SK-N-SH treated with all-trans-retinoic acid at 6 μM for 48 hours (cell line): ENCODE measurements around the gene FBXW11.

ENCODE experiments used
- ATAC-seq: fragments of 200-7000 bp; cut with Tn5 transposase; 3 replicates; pipeline ENCODE4 v1.9.1; 2020; ENCODE audit warnings: mild to moderate bottlenecking, moderate library complexity
- ARNTL ChIP-seq: fragments of 450-650 bp; formaldehyde crosslinking; IDR thresholded peaks from 2 replicates; pipeline ENCODE4 v1.5.0; 2020; ENCODE audit warnings: low read depth, mild to moderate bottlenecking, moderate library complexity, borderline replicate concordance
- BACH2 ChIP-seq: fragments of 250-450 bp; sonication (Bioruptor Pico); IDR thresholded peaks from 2 replicates; pipeline ENCODE4 v1.9.0; 2021; ENCODE audit warnings: mild to moderate bottlenecking, borderline replicate concordance
- CSDC2 ChIP-seq: fragments of 250-450 bp; sonication (Bioruptor Pico); IDR thresholded peaks from 2 replicates; pipeline ENCODE4 v1.5.0; 2020; ENCODE audit warnings: mild to moderate bottlenecking, moderate library complexity
- ESRRG ChIP-seq: fragments of 250-450 bp; sonication (Bioruptor Pico); IDR thresholded peaks from 2 replicates; pipeline ENCODE4 v1.6.1; 2021; ENCODE audit warnings: mild to moderate bottlenecking
- ISL1 ChIP-seq: fragments of 250-450 bp; sonication (Bioruptor Pico); IDR thresholded peaks from 2 replicates; pipeline ENCODE4 v2.1.2; 2022; ENCODE audit warnings: mild to moderate bottlenecking, moderate library complexity
- OSR1 ChIP-seq: fragments of 250-450 bp; sonication (Bioruptor Pico); IDR thresholded peaks from 2 replicates; pipeline ENCODE4 v1.8.0; 2022; ENCODE audit warnings: moderate library complexity, mild to moderate bottlenecking, inconsistent platforms
- POU6F1 ChIP-seq: fragments of 250-450 bp; sonication (Bioruptor Pico); IDR thresholded peaks from 2 replicates; pipeline ENCODE4 v1.8.0; 2021; ENCODE audit warnings: low read depth, mild to moderate bottlenecking, moderate library complexity, borderline replicate concordance
- PPARA ChIP-seq: fragments of 250-450 bp; sonication (Bioruptor Pico); IDR thresholded peaks from 2 replicates; pipeline ENCODE4 v1.5.0; 2020; ENCODE audit warnings: mild to moderate bottlenecking, borderline replicate concordance
- RARB ChIP-seq: fragments of 250-450 bp; sonication (Bioruptor Pico); IDR thresholded peaks from 2 replicates; pipeline ENCODE4 v1.8.0; 2021; ENCODE audit warnings: mild to moderate bottlenecking, moderate library complexity
- SNAI2 ChIP-seq: fragments of 250-450 bp; sonication (Bioruptor Pico); IDR thresholded peaks from 2 replicates; pipeline ENCODE4 v1.5.0; 2020; ENCODE audit warnings: mild to moderate bottlenecking, moderate library complexity
- TCF4 ChIP-seq: fragments of 250-450 bp; sonication (Bioruptor Pico); IDR thresholded peaks from 2 replicates; pipeline ENCODE4 v1.8.0; 2021; ENCODE audit warnings: mild to moderate bottlenecking, moderate library complexity, borderline replicate concordance
- TOX ChIP-seq: fragments of 250-450 bp; sonication (Bioruptor Pico); IDR thresholded peaks from 2 replicates; pipeline ENCODE4 v1.8.0; 2021; ENCODE audit warnings: mild to moderate bottlenecking, moderate library complexity, borderline replicate concordance
- TSHZ2 ChIP-seq: fragments of 250-450 bp; sonication (Bioruptor Pico); IDR thresholded peaks from 2 replicates; pipeline ENCODE4 v1.5.0; 2020; ENCODE audit warnings: mild to moderate bottlenecking, moderate library complexity
- ZFP30 ChIP-seq: fragments of 450-650 bp; formaldehyde crosslinking; IDR thresholded peaks from 2 replicates; pipeline ENCODE4 v1.5.0; 2022; ENCODE audit warnings: mild to moderate bottlenecking, moderate library complexity
- ZNF565 ChIP-seq: fragments of 450-650 bp; formaldehyde crosslinking; conservative IDR thresholded peaks from 2 replicates; pipeline ENCODE4 v1.5.0; 2020; ENCODE audit warnings: low read depth, mild to moderate bottlenecking, moderate library complexity
- ZNF70 ChIP-seq: fragments of 450-650 bp; formaldehyde crosslinking; IDR thresholded peaks from 2 replicates; pipeline ENCODE4 v1.5.0; 2020; ENCODE audit warnings: mild to moderate bottlenecking, moderate library complexity
- ZNF8 ChIP-seq: fragments of 450-650 bp; formaldehyde crosslinking; IDR thresholded peaks from 2 replicates; pipeline ENCODE4 v1.5.0; 2020; ENCODE audit warnings: mild to moderate bottlenecking, moderate library complexity
- TF ChIP-seq, protein P1 (sequence below): fragments of 250-450 bp; sonication (Bioruptor Pico); IDR thresholded peaks from 2 replicates; pipeline ENCODE4 v1.5.1; 2021; ENCODE audit warnings: mild to moderate bottlenecking, moderate library complexity
- TF ChIP-seq, protein P2 (sequence below): fragments of 250-450 bp; sonication (Bioruptor Pico); IDR thresholded peaks from 2 replicates; pipeline ENCODE4 v1.5.1; 2020; ENCODE audit warnings: low read depth, mild to moderate bottlenecking, moderate library complexity
- TF ChIP-seq, protein P3 (sequence below): fragments of 250-450 bp; sonication (Bioruptor Pico); IDR thresholded peaks from 2 replicates; pipeline ENCODE4 v1.8.0; 2020; ENCODE audit warnings: mild to moderate bottlenecking, moderate library complexity, borderline replicate concordance

Gene FBXW11

DNA sequence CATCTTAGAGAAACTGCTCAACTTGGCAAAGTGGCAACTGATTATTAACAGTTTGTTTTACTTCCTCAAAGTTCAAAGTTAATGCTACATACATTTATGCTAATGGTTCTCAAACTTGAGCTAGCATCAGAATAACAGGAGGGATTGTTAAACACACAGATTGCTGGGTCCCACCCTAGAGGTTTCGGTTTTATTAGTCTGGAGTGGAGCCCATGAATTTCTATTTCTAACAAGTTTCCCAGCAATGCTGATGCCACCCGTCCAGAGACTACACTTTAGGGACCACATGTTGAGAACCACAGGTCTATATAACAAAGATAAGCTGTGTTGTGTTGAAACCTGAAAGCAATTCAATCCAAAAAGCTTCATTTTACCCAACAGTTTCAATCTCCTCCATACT is 95.3 kb downstream of the FBXW11 start:
- no peak for TF ChIP-seq TCF4
- TF ChIP-seq, all 23 proteins: peak for 0
- no peak for ATAC-seq

GRCh38 chr5:171908638-171909037 is 97.8 kb downstream of the FBXW11 start:
- no peak for ATAC-seq
- TF ChIP-seq SNAI2 (CRISPR knock-in tag) = no peak
- no peak for TF ChIP-seq CSDC2
- TF ChIP-seq ZNF565 (CRISPR knock-in tag) = no peak
- no peak for TF ChIP-seq ARNTL (CRISPR knock-in tag)
- TF ChIP-seq TSHZ2 (CRISPR knock-in tag) = no peak
- TF ChIP-seq, protein P1, sequence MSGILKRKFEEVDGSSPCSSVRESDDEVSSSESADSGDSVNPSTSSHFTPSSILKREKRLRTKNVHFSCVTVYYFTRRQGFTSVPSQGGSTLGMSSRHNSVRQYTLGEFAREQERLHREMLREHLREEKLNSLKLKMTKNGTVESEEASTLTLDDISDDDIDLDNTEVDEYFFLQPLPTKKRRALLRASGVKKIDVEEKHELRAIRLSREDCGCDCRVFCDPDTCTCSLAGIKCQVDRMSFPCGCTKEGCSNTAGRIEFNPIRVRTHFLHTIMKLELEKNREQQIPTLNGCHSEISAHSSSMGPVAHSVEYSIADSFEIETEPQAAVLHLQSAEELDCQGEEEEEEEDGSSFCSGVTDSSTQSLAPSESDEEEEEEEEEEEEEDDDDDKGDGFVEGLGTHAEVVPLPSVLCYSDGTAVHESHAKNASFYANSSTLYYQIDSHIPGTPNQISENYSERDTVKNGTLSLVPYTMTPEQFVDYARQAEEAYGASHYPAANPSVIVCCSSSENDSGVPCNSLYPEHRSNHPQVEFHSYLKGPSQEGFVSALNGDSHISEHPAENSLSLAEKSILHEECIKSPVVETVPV (CRISPR knock-in tag) = no peak
- no peak for TF ChIP-seq ISL1
- TF ChIP-seq ZNF8 (CRISPR knock-in tag) = no peak
- TF ChIP-seq ZNF70 (CRISPR knock-in tag) = no peak
- TF ChIP-seq TCF4 = no peak
- TF ChIP-seq PPARA = no peak
- TF ChIP-seq BACH2 (CRISPR knock-in tag) = no peak
- no peak for TF ChIP-seq OSR1 (CRISPR knock-in tag)
- TF ChIP-seq RARB (CRISPR knock-in tag) = no peak
- TF ChIP-seq ESRRG = no peak
- no peak for TF ChIP-seq POU6F1
- TF ChIP-seq TOX (CRISPR knock-in tag) = no peak

DNA sequence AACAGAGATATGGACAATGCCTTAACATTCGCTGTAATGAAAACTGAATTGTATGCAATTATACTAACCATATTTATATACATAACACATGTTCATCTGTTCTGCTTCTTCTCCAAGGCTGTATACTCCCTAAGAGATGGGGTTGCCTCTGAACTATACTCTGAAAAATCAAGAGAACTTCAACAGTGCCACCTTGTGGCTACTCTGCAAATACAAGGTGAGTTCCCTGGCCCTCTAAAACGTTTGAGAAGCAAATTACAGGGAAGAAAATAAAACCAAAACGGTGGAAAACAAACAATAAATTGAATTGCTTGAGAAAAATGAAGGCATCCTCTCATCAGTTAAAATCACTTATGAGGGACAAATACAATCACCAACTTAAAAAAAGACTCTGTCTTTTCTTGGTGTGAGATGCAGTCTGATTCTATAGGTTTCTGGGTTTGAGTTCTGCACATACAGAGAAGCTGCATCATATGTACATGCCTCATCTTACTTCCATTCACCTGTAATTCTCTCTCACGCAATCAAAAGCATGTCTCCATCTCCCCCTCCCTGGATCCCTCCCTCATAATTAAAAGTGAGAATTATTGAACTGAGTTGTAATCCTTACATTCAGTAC is 98.6 kb downstream of the FBXW11 start:
- peak; percentile 95 for ATAC-seq

More for the DNA sequence above, 98.6 kb downstream of the FBXW11 start:
- no peak for TF ChIP-seq BACH2 (CRISPR knock-in tag)
- TF ChIP-seq OSR1 (CRISPR knock-in tag) = no peak
- TF ChIP-seq PPARA = no peak
- TF ChIP-seq SNAI2 (CRISPR knock-in tag) = no peak
- TF ChIP-seq, protein P2, sequence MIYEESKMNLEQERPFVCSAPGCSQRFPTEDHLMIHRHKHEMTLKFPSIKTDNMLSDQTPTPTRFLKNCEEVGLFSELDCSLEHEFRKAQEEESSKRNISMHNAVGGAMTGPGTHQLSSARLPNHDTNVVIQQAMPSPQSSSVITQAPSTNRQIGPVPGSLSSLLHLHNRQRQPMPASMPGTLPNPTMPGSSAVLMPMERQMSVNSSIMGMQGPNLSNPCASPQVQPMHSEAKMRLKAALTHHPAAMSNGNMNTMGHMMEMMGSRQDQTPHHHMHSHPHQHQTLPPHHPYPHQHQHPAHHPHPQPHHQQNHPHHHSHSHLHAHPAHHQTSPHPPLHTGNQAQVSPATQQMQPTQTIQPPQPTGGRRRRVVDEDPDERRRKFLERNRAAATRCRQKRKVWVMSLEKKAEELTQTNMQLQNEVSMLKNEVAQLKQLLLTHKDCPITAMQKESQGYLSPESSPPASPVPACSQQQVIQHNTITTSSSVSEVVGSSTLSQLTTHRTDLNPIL (CRISPR knock-in tag) = no peak
- TF ChIP-seq, protein P1 (CRISPR knock-in tag) = no peak
- TF ChIP-seq, protein P3, sequence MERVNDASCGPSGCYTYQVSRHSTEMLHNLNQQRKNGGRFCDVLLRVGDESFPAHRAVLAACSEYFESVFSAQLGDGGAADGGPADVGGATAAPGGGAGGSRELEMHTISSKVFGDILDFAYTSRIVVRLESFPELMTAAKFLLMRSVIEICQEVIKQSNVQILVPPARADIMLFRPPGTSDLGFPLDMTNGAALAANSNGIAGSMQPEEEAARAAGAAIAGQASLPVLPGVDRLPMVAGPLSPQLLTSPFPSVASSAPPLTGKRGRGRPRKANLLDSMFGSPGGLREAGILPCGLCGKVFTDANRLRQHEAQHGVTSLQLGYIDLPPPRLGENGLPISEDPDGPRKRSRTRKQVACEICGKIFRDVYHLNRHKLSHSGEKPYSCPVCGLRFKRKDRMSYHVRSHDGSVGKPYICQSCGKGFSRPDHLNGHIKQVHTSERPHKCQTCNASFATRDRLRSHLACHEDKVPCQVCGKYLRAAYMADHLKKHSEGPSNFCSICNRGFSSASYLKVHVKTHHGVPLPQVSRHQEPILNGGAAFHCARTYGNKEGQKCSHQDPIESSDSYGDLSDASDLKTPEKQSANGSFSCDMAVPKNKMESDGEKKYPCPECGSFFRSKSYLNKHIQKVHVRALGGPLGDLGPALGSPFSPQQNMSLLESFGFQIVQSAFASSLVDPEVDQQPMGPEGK (CRISPR knock-in tag) = no peak
- no peak for TF ChIP-seq ZFP30 (CRISPR knock-in tag)
- TF ChIP-seq ESRRG = no peak
- no peak for TF ChIP-seq POU6F1
